Measurements from ENCODE around the gene ANTXR1. TPM values are rescaled to one million over a fixed set of nuclear protein-coding genes. Genes with fewer than 3 reads are reported as not detected.

ANTXR1 gene
- total RNA-seq, 1 experiment from 2014 or later, result 37.3 TPM

GRCh38 chr2:69097148-69097610 is 84.2 kb downstream of the ANTXR1 start:
- Histone ChIP-seq H3K14ac (ENCODE audit: insufficient read depth, low read length) (no peak overlapping the region), H3K79me2 (ENCODE audit: insufficient read depth, low read length) (no peaks in the 10 kb centered on the region), H2BK120ac (ENCODE audit: low read depth, low read length, poor library complexity, severe bottlenecking) (no peak overlapping the region), H2AK5ac (ENCODE audit: insufficient read length, low read length) (no peak overlapping the region), H2BK5ac (ENCODE audit: insufficient read length, low read length) (no peak overlapping the region), H3K27ac (ENCODE audit: insufficient read length, low read depth, low read length) (no peak overlapping the region), H3K9ac (ENCODE audit: extremely low read depth, insufficient read length, low read length) (no peak overlapping the region), H3K23ac (ENCODE audit: insufficient read length, low read depth, low read length) (no peak overlapping the region), H4K91ac (ENCODE audit: insufficient read length, low read depth, low read length) (no peak overlapping the region), H3K9me3 (ENCODE audit: control insufficient read depth, low read depth, low read length) (no peaks in the 10 kb centered on the region), H2BK12ac (ENCODE audit: insufficient read length, low read depth, low read length) (no peak overlapping the region), H3K79me1 (ENCODE audit: insufficient read depth, low read depth, low read length, poor library complexity, severe bottlenecking) (no peaks in the 10 kb centered on the region), H3K4ac (ENCODE audit: low read depth, low read length) (no peak overlapping the region), H3T11ph (ENCODE audit: low read length) (no peak overlapping the region), H4K5ac (ENCODE audit: insufficient read length, low read depth, low read length) (no peak overlapping the region), H3K23me2 (ENCODE audit: insufficient read length, low read depth, low read length, poor library complexity, severe bottlenecking) (no peaks in the 10 kb centered on the region), H3K27me3 (ENCODE audit: insufficient read depth, low read length) (no peaks in the 10 kb centered on the region), H4K8ac (replicated peaks; ENCODE audit: insufficient read length, low read depth, low read length) (no peak overlapping the region), H2AFZ (ENCODE audit: low read length) (no peak overlapping the region), H4K20me1 (ENCODE audit: control insufficient read depth, insufficient read depth, insufficient read length) (no peaks in the 10 kb centered on the region), H3K4me1 (ENCODE audit: insufficient read depth, low read length) (no peaks in the 10 kb centered on the region), H3K18ac (ENCODE audit: insufficient read length, low read depth, low read length) (no peak overlapping the region), H3K56ac (ENCODE audit: insufficient read length, low read depth, low read length) (no peak overlapping the region), H2BK15ac (ENCODE audit: low read depth, low read length) (no peak overlapping the region), H3K4me2 (ENCODE audit: insufficient read depth, insufficient read length, low read length) (no peak overlapping the region), H2BK20ac (ENCODE audit: low read depth, low read length, poor library complexity, severe bottlenecking) (no peak overlapping the region)
- peaks cover 0 to 9% (median 3%) of the 10 kb centered on the region in 3 experiments; a peak in 4 of 7 replicates for H3K36me3 Mint-ChIP-seq (ENCODE audit: insufficient read depth in 1 of 3, low read depth in 3 of 3)
- H3K27ac Mint-ChIP-seq, result no peak overlapping the region
- WGBS (ENCODE audit: extremely low coverage, insufficient read length, low lambda C conversion rate), result no CpG with 5 or more reads among the region's 2 CpGs
- no peaks in the 10 kb centered on the region for H3K4me1 Mint-ChIP-seq
- no peak overlapping the region for H3K4me3 Mint-ChIP-seq
- no peak for TF ChIP-seq CTCF (conservative IDR thresholded peaks at IDR 0.05)
- H3K27me3 Mint-ChIP-seq (ENCODE audit: low read depth), result no peaks in the 10 kb centered on the region
- DNase-seq, result no peak
- no peaks in the 10 kb centered on the region for H3K9me3 Mint-ChIP-seq
